H54 (cell line): ENCODE data around the gene LRRC8E.
"Not testable (repeated sequence)": the region's sequence is repeated elsewhere in the genome, so short reads cannot be mapped to it uniquely, and the experiment has no call there.

Experiments used
- DNase-seq: peaks from one replicate; pipeline ENCODE4 v3.0.0; 2011; ENCODE audit warnings: low spot score, mixed read lengths; ENCODE audit not compliant: insufficient read length
- FAIRE-seq: peaks from 3 replicates; lab custom pipeline; 2011; peaks lifted over from hg19 to GRCh38; lab: Jason Lieb, UNC
- POLR2A ChIP-seq: IDR thresholded peaks from 2 replicates; pipeline ENCODE4 v1.6.1; 2011; ENCODE audit warnings: low read depth, mild to moderate bottlenecking, low read length

The LRRC8E gene

DNA sequence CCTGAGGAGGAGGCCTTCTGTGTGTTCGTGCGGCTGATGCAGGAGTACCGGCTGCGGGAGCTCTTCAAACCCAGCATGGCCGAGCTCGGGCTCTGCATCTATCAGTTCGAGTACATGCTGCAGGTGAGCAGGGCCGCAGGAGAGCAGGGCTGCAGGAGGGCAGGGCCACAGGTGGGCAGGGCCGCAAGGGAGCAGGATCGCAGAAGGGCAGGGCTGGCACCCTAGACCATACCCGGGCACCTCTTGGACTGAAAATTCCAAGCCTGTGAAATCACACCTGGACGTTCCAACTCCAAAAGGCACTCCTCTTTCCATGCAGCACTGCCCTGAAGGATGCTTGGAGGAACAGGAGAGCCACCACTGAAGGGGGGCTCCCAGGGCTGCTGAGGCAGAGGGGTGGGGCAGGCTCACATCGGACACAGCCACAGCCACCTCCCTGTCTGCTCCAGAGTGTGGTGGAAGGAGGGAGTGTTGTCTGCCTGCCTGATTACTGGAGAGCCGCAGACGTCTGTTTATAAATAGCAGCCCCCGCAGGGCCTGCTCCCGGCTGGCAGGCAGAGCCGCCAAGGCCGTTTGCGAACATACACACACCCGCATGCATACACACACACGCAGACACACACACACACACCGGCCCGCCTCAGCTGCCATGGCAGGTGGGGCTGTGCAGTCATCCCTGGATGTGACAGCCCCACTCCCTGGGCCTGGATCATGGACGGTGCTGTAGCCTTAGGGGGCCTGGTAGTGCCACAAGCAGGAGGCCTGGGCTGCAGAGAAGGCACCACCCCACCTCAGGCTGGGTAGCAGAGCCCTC lies 38.1 kb upstream of the LRRC8E start:
- TF ChIP-seq POLR2A: no peak
- FAIRE-seq (no peak), DNase-seq (no peak)

DNA sequence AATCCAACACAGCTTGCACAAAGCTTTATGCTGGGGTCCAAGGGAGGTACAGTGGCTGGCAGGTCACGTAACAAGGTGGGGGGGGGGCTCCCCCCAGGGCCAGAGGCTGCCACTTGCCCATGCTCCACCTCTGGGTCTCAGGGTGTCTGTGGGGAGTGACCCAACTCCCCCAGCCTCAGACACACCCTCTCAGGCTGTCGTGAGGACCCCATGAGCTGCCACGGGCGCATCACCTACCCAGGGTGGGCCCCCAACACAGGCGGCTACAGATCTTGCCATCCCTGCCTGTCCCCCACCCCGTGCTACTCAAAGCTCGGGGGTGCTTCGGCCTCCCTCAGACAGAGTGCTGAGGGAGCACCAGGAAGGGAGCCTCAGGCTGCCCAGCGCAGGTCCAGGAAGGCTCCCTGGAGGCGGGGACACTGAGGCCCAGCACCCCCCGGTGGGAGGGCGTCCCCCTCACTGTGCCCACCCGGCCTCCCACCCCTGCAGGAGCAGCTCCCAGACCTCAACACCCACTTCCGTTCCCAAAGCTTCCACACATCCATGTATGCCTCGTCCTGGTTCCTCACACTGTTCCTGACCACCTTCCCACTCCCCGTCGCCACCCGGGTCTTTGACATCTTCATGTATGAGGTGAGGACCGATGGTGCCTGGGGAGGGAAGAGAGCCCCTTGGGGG lies 37.2 kb upstream of the LRRC8E start:
- FAIRE-seq: no peak
- no peak for DNase-seq
- no peak for TF ChIP-seq POLR2A

DNA sequence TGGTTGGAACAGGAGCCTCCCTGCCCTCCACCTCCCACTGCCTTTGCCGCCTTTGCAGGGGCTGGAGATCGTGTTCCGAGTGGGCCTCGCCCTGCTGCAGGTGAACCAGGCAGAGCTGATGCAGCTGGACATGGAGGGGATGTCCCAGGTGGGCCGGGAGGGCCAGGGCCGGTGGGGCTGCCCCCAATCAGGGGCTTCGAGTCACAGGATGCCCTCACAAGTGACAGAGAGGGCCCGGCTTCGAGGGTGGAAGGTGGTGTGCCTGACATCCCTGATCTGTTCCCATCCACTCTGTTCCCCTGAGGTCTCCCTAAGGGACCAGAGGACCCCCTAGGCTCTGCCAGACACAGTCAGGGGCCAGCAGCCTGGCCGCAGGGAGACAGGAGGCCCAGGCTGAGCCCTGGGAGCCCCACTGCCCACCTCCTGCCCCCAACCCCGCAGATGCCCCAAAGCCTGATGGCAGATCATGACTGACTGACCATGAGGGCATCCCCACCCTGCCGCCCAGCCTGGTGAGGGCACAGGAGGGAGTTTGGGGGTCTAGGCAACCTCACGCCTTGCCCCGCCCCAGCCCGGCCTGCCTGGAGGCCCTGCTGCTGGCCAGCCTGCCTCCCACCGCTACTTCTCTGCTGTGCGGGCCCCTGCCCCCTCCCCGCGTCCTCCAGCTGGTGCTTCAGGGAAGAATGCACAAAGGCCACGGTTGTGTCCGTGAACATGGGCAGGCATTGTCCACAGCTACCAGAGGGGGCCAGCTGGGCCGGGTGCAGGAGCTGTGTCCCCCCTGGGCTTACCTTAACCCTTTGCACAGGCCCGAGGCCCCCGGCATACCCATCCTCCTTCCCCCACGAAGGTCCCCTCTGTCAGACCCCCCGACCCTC lies 36.4 kb upstream of the LRRC8E start:
- no peak for TF ChIP-seq POLR2A
- FAIRE-seq: no peak
- no peak for DNase-seq

DNA sequence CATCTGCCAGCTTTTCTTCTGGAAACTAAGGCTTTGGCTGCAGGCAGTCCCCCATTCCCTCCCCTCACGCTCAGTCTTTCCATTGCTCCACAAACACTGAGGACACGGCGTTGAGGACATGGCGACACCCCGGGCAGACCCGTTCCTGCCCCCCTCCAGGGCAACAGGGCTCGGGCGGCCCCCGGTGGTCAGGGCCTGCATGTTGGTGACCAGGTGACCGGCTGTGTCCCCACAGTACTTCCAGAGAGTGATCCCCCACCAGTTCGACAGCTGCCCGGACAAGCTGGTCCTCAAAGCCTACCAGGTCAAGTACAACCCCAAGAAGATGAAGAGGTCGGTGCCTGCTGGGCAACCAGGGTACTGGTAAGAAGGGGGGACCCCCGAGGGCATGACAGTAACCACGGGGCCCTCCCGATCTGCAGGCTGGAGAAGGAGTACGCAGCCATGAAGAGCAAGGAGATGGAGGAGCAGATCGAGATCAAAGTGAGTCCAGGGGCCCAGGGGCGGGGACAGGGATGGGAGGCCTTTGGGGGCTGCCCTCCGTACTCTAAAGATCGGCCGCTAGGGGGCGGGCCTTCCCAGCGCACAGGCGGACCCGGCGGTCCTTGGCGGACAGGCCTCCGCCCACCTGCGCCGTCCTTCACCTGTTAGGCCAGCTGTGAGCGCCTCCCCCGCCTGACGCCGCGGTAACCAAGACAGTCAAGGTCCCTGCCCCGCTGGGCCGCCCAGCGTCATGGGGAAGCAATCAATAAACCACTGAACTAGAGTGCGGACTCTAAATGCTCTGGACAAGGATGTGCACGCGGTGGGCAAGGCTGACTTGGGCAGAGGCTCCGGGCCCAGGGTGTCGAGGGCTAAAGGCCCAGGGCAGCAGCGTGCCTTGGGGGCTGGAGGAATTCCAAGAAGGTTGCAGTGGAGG lies 35.2 kb upstream of the LRRC8E start:
- FAIRE-seq (no peak), DNase-seq (peak; percentile 78)
- no peak for TF ChIP-seq POLR2A

DNA sequence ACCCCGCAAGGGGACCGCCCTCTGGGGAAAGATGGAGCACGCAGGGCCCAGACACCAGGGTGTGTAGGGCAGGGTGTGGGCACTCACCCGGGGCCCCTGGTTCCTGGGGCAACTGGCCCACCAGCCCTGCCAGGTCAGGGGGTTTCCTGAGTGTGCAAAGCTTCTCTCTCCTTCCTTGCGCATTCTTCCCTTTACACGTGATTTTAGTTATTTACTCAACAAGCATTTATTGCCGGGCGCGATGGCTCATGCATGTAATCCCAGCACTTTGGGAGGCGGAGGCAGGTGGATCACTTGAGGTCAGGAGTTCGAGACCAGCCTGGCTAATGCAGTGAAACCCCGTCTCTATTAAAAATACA lies 34.6 kb upstream of the LRRC8E start:
- no peak for FAIRE-seq
- DNase-seq: no peak
- no peak for TF ChIP-seq POLR2A

DNA sequence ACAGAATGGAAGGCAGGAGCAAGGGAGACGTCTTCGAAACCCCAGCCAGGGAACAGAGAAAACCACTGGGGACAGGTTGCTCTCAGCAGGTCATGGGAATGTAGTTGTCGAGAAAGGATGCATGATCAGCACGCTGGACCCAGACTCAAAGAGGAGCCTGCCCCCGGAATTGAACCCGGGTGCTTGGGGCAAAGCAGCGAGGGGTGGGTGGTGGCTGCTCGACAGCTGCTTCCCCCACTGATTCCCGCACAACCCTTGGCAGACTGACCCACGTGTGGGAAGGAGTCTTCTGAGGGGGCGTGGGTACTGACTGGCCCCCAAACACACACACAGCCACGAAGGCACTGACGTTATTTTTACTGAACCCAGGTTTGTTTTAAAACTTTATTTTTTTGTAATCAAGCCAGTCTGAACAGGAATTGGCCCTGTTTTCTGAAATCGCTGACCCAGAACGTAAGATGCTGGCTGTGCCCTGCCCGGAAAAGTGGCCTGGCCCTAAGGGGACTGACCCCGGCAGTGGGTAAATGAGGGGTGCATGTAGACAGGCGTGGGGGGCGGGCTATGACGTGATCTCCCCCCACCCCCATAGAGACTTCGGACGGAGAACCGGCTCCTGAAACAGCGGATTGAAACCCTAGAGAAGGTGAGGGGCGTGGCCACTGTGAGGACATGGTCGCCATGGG lies 32.7 kb upstream of the LRRC8E start:
- FAIRE-seq (no peak), DNase-seq (no peak)
- TF ChIP-seq POLR2A: no peak

DNA sequence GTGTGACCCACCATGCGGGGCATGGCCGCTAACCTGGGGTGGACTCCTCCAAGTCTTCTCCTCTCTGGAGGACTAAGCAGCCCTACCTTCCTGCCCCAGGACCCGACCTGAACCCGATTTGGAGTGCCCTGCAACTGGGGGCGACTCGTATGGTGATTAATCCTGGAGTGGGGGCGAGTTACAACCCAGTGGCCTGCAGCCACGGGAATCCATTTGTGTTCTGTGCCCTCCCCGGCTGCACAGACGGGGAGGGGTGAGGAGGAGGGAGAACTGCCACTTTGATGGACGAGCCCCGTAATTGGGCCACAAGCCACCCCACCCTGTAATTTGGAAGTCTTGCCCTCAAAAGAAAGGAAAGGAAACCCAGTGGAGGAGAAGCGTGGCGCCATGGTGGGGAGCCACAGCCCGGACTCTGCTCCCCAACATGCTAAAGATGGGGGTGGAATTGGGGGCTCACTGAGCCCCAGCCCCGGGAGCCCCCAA lies 32.2 kb upstream of the LRRC8E start:
- FAIRE-seq (no peak), DNase-seq (no peak)
- TF ChIP-seq POLR2A: no peak

DNA sequence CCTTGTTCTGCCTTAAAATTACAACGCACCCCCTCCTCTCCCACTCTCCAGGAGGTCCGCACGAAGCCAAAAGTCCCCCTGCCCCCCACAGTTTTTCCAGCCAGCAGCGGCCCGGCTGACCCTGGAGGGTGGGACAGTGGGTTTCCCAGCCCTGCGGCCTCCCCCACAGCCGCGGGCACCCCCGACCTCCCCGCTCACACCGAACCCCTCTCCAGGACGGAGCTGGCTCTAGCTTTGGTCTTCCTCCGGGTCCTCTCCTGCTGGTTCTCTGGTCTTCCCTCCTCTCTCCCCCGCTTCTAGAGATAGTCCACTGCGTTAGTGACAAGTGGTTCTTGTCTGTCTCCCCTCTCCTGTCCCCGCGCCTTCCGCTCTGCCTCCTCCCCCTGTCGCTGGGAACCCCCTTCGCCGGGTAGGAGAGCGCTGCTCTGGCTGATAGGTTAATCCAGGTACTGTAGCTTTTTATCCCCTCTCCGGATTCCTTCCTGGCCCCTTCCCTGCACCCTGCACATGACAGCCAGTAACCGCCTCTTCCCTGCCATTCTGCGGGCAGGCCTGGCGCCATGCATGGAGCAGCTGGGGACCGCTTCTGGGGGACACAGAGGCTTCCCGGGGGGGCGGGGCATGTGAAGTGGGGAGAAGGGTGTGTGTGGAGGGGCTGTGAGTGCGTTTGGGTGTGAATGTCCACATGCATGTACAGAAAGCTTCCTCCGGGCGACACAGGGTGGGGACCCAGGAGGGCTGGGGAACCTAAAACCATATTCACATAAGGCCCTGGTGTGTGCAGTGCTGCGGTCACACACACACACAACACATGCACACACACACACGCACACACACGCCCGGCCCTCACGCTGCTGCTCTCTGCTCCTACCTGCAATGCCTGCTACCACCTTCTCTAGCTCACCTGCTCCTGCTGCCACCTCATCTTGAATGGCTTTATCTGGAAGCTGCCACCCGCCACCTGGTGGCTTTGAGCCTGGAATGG lies 31.3 kb upstream of the LRRC8E start:
- DNase-seq (no peak), FAIRE-seq (no peak)
- TF ChIP-seq POLR2A: no peak

DNA sequence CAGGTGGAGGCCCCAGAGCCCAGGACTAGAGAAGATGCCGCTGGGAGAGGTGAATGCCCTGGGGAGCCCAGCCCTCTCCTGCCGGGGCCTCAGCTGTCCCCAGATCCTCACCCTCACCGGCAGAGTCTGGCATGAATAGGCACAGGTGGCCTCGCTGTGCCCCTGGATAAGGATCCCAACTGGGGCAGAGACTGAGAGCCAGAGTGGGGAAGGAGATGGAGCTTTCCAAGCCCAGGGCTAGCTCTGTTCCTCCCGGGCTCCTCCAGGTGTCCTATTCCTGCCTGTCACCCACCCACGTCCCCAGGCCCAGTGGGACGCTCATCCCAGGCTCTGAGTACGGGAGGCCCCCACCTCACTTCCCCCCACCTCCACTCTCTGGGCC lies 30.6 kb upstream of the LRRC8E start:
- DNase-seq (no peak), FAIRE-seq (no peak)
- no peak for TF ChIP-seq POLR2A

DNA sequence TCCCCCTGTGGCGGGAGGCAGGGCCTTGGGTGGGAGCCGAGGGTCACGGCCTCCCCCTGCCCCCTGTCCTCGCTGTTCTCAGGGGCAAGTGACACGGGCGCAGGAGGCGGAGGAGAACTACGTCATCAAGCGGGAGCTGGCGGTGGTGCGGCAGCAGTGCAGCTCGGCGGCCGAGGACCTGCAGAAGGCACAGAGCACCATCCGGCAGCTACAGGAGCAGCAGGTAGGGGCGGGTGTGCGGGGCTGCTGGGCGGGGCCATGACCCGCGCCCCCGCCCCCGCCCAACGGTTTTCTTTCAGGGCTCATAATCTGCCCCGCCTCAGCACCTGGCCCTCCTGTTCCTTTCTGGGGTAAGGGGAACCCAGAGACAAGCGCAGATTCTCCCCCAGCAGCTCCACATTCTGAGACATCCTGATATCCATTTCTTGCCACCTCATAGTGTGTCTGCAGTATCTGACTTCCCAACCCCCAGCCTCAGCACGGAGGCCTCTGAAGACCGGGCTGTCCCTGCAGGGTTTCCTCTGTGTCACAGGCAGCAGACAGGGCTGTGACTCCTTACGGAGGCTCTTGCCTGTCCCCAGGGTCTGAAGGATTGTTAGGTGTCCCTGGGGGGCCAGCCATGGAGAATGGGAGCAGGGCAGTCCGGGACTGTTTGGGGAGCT lies 30.1 kb upstream of the LRRC8E start:
- TF ChIP-seq POLR2A: no peak
- DNase-seq (no peak), FAIRE-seq (no peak)

DNA sequence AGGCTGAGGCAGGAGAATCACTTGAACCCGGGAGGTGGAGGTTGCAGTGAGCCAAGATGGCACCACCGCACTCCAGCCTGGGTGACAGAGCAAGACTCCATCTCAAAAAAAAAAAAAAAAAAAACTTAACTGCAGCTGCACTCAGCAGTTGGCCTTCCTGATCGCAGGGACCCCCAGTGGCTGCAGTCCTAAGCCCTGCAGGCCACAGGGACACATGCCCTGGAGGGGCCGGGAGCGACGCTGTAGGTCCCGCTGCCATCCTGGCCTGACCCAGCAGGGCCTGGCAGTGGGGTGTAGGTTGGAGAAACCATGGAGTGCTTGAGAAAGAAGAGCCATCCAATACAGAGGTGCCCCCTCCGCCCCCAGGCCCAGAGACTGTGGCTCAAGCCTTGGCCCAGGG lies 29.2 kb upstream of the LRRC8E start:
- DNase-seq, FAIRE-seq: not testable (repeated sequence)
